GM19043 (cell line): ENCODE data around the gene PPM1E.
"Not testable (repeated sequence)": the region's sequence is repeated elsewhere in the genome, so short reads cannot be mapped to it uniquely, and the experiment has no call there.

Experiments
- ATAC-seq: cut with Tn5 transposase; IDR thresholded peaks from one replicate; pipeline ENCODE4 v1.9.1; 2021; ENCODE audit warnings: low read depth; ENCODE audit not compliant: unreplicated experiment

The PPM1E gene

GRCh38 chr17:58778482-58778881 is 22.8 kb downstream of the PPM1E start:
- not testable (repeated sequence) for ATAC-seq

GRCh38 chr17:58779446-58779845 is 23.8 kb downstream of the PPM1E start:
- no peak for ATAC-seq

GRCh38 chr17:58783380-58783779 is 27.7 kb downstream of the PPM1E start:
- ATAC-seq = no peak

- no peak for ATAC-seq
Observed at GRCh38 chr17:58785097-58785496, 29.4 kb downstream of the PPM1E start.

GRCh38 chr17:58786586-58787295 is 31.1 kb downstream of the PPM1E start:
- ATAC-seq = no peak

- ATAC-seq = no peak
Observed at GRCh38 chr17:58788199-58788598, 32.5 kb downstream of the PPM1E start.

GRCh38 chr17:58789160-58789559 is 33.5 kb downstream of the PPM1E start:
- ATAC-seq = no peak

- ATAC-seq = no peak
Observed at GRCh38 chr17:58789831-58790230, 34.2 kb downstream of the PPM1E start.

- ATAC-seq = not testable (repeated sequence)
Observed at GRCh38 chr17:58794508-58794907, 38.9 kb downstream of the PPM1E start.

- no peak for ATAC-seq
Observed at GRCh38 chr17:58802188-58802587, 46.5 kb downstream of the PPM1E start.

GRCh38 chr17:58806046-58806445 is 50.4 kb downstream of the PPM1E start:
- no peak for ATAC-seq

- no peak for ATAC-seq
Observed at GRCh38 chr17:58808609-58809563, 53.2 kb downstream of the PPM1E start.

GRCh38 chr17:58809564-58809936 is 53.9 kb downstream of the PPM1E start:
- no peak for ATAC-seq

GRCh38 chr17:58811290-58811689 is 55.6 kb downstream of the PPM1E start:
- no peak for ATAC-seq

- ATAC-seq = no peak
Observed at GRCh38 chr17:58813712-58814111, 58.1 kb downstream of the PPM1E start.

GRCh38 chr17:58818654-58819053 is 63.0 kb downstream of the PPM1E start:
- no peak for ATAC-seq

- no peak for ATAC-seq
Observed at GRCh38 chr17:58822148-58823050, 66.7 kb downstream of the PPM1E start.

GRCh38 chr17:58823051-58823525 is 67.4 kb downstream of the PPM1E start:
- ATAC-seq = no peak

GRCh38 chr17:58829172-58829637 is 73.6 kb downstream of the PPM1E start:
- ATAC-seq = no peak

- no peak for ATAC-seq
Observed at GRCh38 chr17:58831780-58832179, 76.1 kb downstream of the PPM1E start.
